H1 (cell line): ENCODE data around the gene SAFB2. TPM values are rescaled to one million over a fixed set of nuclear protein-coding genes. Genes with fewer than 3 reads are reported as not detected.

Experiments used
- CTCF ChIA-PET: fragments of 300-600 bp; sonication (Branson Sonifier 250); formaldehyde crosslinking; loops from one replicate; lab custom pipeline; 2021; ENCODE audit not compliant: partially characterized antibody; lab: Charles Lee
- POLR2A ChIA-PET: fragments of 300-600 bp; sonication (Branson Sonifier 250); formaldehyde crosslinking; loops from one replicate; lab custom pipeline; 2021; ENCODE audit warnings: inconsistent platforms; ENCODE audit not compliant: partially characterized antibody; lab: Charles Lee
- DNase-seq, 2 experiments: peaks; one replicate each; pipeline versions ENCODE4 v3.0.0 to v3.0.0-alpha.2; 2010 to 2022; ENCODE audit warnings: low spot score in 2 of 2, low read depth in 1 of 2, mixed read lengths in 1 of 2
- FAIRE-seq: peaks from 2 replicates; lab custom pipeline; 2011; peaks lifted over from hg19 to GRCh38; lab: Jason Lieb, UNC
- H2AFZ ChIP-seq: 2 replicates; pipeline ENCODE4 v1.8.1; 2012; ENCODE audit warnings: low read length, inconsistent platforms
- H2AK5ac ChIP-seq: 2 replicates; pipeline ENCODE4 v1.6.1; 2013; ENCODE audit warnings: low read depth, low read length
- H2BK120ac ChIP-seq: replicated peaks from 2 replicates; pipeline ENCODE3; 2013; ENCODE audit warnings: low read depth, low read length, inconsistent platforms
- H2BK12ac ChIP-seq: 2 replicates; pipeline ENCODE4 v1.6.1; 2013; ENCODE audit warnings: low read depth, low read length
- H2BK15ac ChIP-seq: 2 replicates; pipeline ENCODE4 v1.6.1; 2013; ENCODE audit warnings: low read length
- H2BK20ac ChIP-seq: 2 replicates; pipeline ENCODE4 v1.6.1; 2013; ENCODE audit warnings: low read length
- H2BK5ac ChIP-seq: 2 replicates; pipeline ENCODE4 v1.6.1; 2013; ENCODE audit warnings: low read depth, low read length
- H3K14ac ChIP-seq: 2 replicates; pipeline ENCODE4 v1.6.1; 2013; ENCODE audit warnings: inconsistent platforms; ENCODE audit not compliant: insufficient read length
- H3K18ac ChIP-seq: 2 replicates; pipeline ENCODE4 v1.6.1; 2013; ENCODE audit warnings: low read length; ENCODE audit errors: extremely low read depth
- H3K23ac ChIP-seq: 2 replicates; pipeline ENCODE4 v1.6.1; 2013; ENCODE audit warnings: inconsistent platforms; ENCODE audit not compliant: insufficient read length
- H3K23me2 ChIP-seq: 2 replicates; pipeline ENCODE4 v1.6.1; 2013; ENCODE audit warnings: low read depth, low read length
- H3K27ac ChIP-seq: 2 replicates; pipeline ENCODE4 v1.6.1; 2011; ENCODE audit warnings: low read depth, low read length, inconsistent platforms
- H3K27me3 ChIP-seq, 4 experiments: replicated peaks in 1 of 4; 1 replicate in 1 of 4; 2 replicates in 3 of 4; pipeline versions ENCODE4 v1.6.1 to v1.8.1; 2011 to 2013; ENCODE audit warnings: low read length in 3 of 4, mild to moderate bottlenecking in 3 of 4, inconsistent platforms in 2 of 4, mixed read lengths in 2 of 4, moderate library complexity in 1 of 4; ENCODE audit not compliant: control insufficient read depth in 3 of 4, insufficient read depth in 3 of 4; ENCODE audit errors: extremely low read depth in 1 of 4
- H3K36me3 ChIP-seq, 4 experiments: 2 replicates each; pipeline versions ENCODE4 v1.6.1 to v1.8.1; 2011 to 2013; ENCODE audit warnings: mild to moderate bottlenecking in 4 of 4, low read length in 3 of 4, moderate library complexity in 2 of 4, control low read depth in 1 of 4, inconsistent platforms in 1 of 4; ENCODE audit not compliant: insufficient read depth in 4 of 4, control insufficient read depth in 2 of 4
- H3K4ac ChIP-seq: replicated peaks from 2 replicates; pipeline ENCODE3; 2013; ENCODE audit warnings: low read length, low read depth, mixed read lengths, inconsistent platforms; ENCODE audit not compliant: insufficient read length
- H3K4me1 ChIP-seq, 4 experiments: replicated peaks in 1 of 4; 1 replicate in 1 of 4; 2 replicates in 3 of 4; pipeline versions ENCODE4 v1.6.1 to v1.8.1; 2011 to 2013; ENCODE audit warnings: low read length in 3 of 4, inconsistent platforms in 2 of 4, mixed read lengths in 1 of 4; ENCODE audit not compliant: insufficient read depth in 4 of 4, control insufficient read depth in 3 of 4
- H3K4me2 ChIP-seq, 2 experiments: 2 replicates each; pipeline versions ENCODE4 v1.6.1 to v1.8.1; 2011 to 2013; ENCODE audit warnings: low read depth in 2 of 2, low read length in 2 of 2, control low read depth in 1 of 2, inconsistent platforms in 1 of 2, mild to moderate bottlenecking in 1 of 2; ENCODE audit not compliant: insufficient read depth in 1 of 2
- H3K4me3 ChIP-seq, 4 experiments: fragments of 200-600, 300-600 bp in 1 of 4; sonication (generic), shearing (Covaris generic), sonication (Bioruptor Twin) in 1 of 4; 2 replicates each; pipeline versions ENCODE4 v1.5.1 to v1.8.1; 2011 to 2016; ENCODE audit warnings: low read length in 4 of 4, low read depth in 3 of 4, control low read depth in 2 of 4, inconsistent platforms in 2 of 4, mild to moderate bottlenecking in 2 of 4, mixed read lengths in 1 of 4, moderate library complexity in 1 of 4; ENCODE audit not compliant: insufficient read depth in 2 of 4; ENCODE audit errors: extremely low read depth in 1 of 4
- H3K56ac ChIP-seq: replicated peaks from 2 replicates; pipeline ENCODE3; 2013; ENCODE audit warnings: low read depth, mild to moderate bottlenecking, mixed read lengths, low read length, inconsistent platforms; ENCODE audit not compliant: insufficient read length
- H3K79me1 ChIP-seq: 2 replicates; pipeline ENCODE4 v1.6.1; 2013; ENCODE audit warnings: low read depth, low read length, control low read depth
- H3K79me2 ChIP-seq, 2 experiments: 2 replicates each; pipeline versions ENCODE4 v1.6.1 to v1.8.1; 2012 to 2013; ENCODE audit warnings: low read length in 2 of 2, mild to moderate bottlenecking in 2 of 2, inconsistent platforms in 1 of 2; ENCODE audit not compliant: insufficient read depth in 2 of 2, control insufficient read depth in 1 of 2
- H3K9ac ChIP-seq, 4 experiments: replicated peaks in 1 of 4; 1 replicate in 1 of 4; 2 replicates in 3 of 4; pipeline versions ENCODE4 v1.6.1 to v1.8.1; 2011 to 2013; ENCODE audit warnings: low read depth in 3 of 4, low read length in 3 of 4, control low read depth in 2 of 4, mild to moderate bottlenecking in 2 of 4, moderate library complexity in 2 of 4, inconsistent platforms in 1 of 4; ENCODE audit errors: extremely low read depth in 1 of 4
- H3K9me3 ChIP-seq, 2 experiments: 2 replicates each; pipeline versions ENCODE4 v1.6.1 to v1.8.1; 2012 to 2013; ENCODE audit warnings: mild to moderate bottlenecking in 2 of 2, moderate library complexity in 2 of 2, control low read depth in 1 of 2, inconsistent platforms in 1 of 2, low read depth in 1 of 2, low read length in 1 of 2, mixed read lengths in 1 of 2; ENCODE audit not compliant: insufficient read depth in 2 of 2
- H4K20me1 ChIP-seq, 2 experiments: replicated peaks in 1 of 2; 2 replicates each; pipeline versions ENCODE3 to v1.8.1; 2011 to 2013; ENCODE audit warnings: inconsistent platforms in 2 of 2, low read length in 2 of 2, mild to moderate bottlenecking in 1 of 2; ENCODE audit not compliant: insufficient read depth in 2 of 2, control insufficient read depth in 1 of 2
- H4K5ac ChIP-seq: 2 replicates; pipeline ENCODE4 v1.6.1; 2013; ENCODE audit warnings: low read length, low read depth, mixed read lengths, inconsistent platforms; ENCODE audit not compliant: insufficient read length
- H4K8ac ChIP-seq: 2 replicates; pipeline ENCODE4 v1.8.0; 2013; ENCODE audit warnings: mild to moderate bottlenecking, moderate library complexity, low read length, inconsistent platforms; ENCODE audit not compliant: insufficient read depth; ENCODE audit errors: extremely low read depth
- H4K91ac ChIP-seq: replicated peaks from 2 replicates; pipeline ENCODE3; 2013; ENCODE audit warnings: low read length, mixed read lengths, inconsistent platforms; ENCODE audit not compliant: insufficient read length
- ASH2L ChIP-seq: fragments of 200-600, 300-600 bp; sonication (generic); IDR thresholded peaks from one replicate; pipeline ENCODE4 v1.7.1; 2017; ENCODE audit warnings: low read length
- BRCA1 ChIP-seq: IDR thresholded peaks from 2 replicates; pipeline ENCODE4 v1.6.1; 2012; ENCODE audit warnings: low read depth, low read length, improper control_type of control experiment
- EP300 ChIP-seq, 2 experiments: IDR thresholded peaks; 1 replicate in 1 of 2; 2 replicates in 1 of 2; pipeline ENCODE4 v1.6.1; 2011 to 2012; ENCODE audit warnings: low read depth in 2 of 2, low read length in 2 of 2, mild to moderate bottlenecking in 2 of 2, borderline replicate concordance in 1 of 2, inconsistent platforms in 1 of 2, moderate library complexity in 1 of 2
- GABPA ChIP-seq: IDR thresholded peaks from 2 replicates; pipeline ENCODE4 v1.6.1; 2011; ENCODE audit warnings: mild to moderate bottlenecking, low read length, moderate library complexity, borderline replicate concordance; ENCODE audit not compliant: insufficient read depth
- HDAC2 ChIP-seq, 2 experiments: fragments of 300-600 bp in 1 of 2; sonication (generic) in 1 of 2; IDR thresholded peaks; 2 replicates each; pipeline ENCODE4 v1.6.1; 2011 to 2012; ENCODE audit warnings: low read depth in 2 of 2, low read length in 2 of 2, mild to moderate bottlenecking in 2 of 2, moderate library complexity in 2 of 2, borderline replicate concordance in 1 of 2, inconsistent platforms in 1 of 2
- JUND ChIP-seq: IDR thresholded peaks from 2 replicates; pipeline ENCODE4 v1.6.1; 2011; ENCODE audit warnings: mild to moderate bottlenecking, improper control_type of control experiment, low read length
- RAD21 ChIP-seq, 2 experiments: IDR thresholded peaks in 1 of 2; conservative IDR thresholded peaks in 1 of 2; 2 replicates each; pipeline ENCODE4 v1.6.1; 2011; ENCODE audit warnings: low read depth in 2 of 2, low read length in 2 of 2, improper control_type of control experiment in 1 of 2, inconsistent platforms in 1 of 2, mild to moderate bottlenecking in 1 of 2, moderate library complexity in 1 of 2
- RNF2 ChIP-seq: fragments of 200-900, 300-1000 bp; sonication (generic); IDR thresholded peaks from 2 replicates; pipeline ENCODE4 v1.7.1; 2016; ENCODE audit warnings: borderline replicate concordance, low read depth, mild to moderate bottlenecking, antibody characterized with exemption, low read length; ENCODE audit not compliant: poor library complexity, severe bottlenecking; ENCODE audit errors: missing control alignments
- WGBS, 2 experiments: shearing (Covaris generic) in 1 of 2; methylation state at CpG; one replicate each; pipeline versions ENCODE4 v1.1.6 to v1.1.7; 2013 to 2015; ENCODE audit warnings: low lambda C conversion rate in 2 of 2, mixed read lengths in 2 of 2, inconsistent platforms in 1 of 2, low coverage in 1 of 2, missing lambda C conversion rate in 1 of 2; ENCODE audit not compliant: insufficient replicate concordance in 2 of 2, insufficient coverage in 1 of 2, insufficient read length in 1 of 2; ENCODE audit errors: extremely low coverage in 1 of 2, missing lambda C conversion rate in 1 of 2; 5-methylcytosine and 5-hydroxymethylcytosine counted together
- polyA plus RNA-seq, 7 experiments: library from polyadenylated mRNA; depleted of rRNA in 3 of 7; stranded (reverse) in 5 of 7; unstranded in 2 of 7; fragments of >200 nt in 5 of 7; fragments of 200-250 nt in 2 of 7; gene quantifications; 1 replicate in 5 of 7; 2 replicates in 1 of 7; 4 replicates in 1 of 7; pipeline versions ENCODE4 v1.2.1 to v1.2.3, GENCODE V29; 2011 to 2013; ENCODE audit warnings: missing spikeins in 2 of 7, mixed read lengths in 2 of 7
- total RNA-seq: library from RNA; stranded (reverse); fragmentation: NEBNext Ultra II Directional; extraction: Animal tissue kit (Norgen Biotek cat#: 25700); gene quantifications from 2 replicates; pipeline ENCODE4 v1.2.1, GENCODE V29; 2021
- TF ChIP-seq, protein P1 (sequence below): IDR thresholded peaks from 2 replicates; pipeline ENCODE4 v1.6.1; 2012; ENCODE audit warnings: low read length, inconsistent platforms

SAFB2 gene
- total and polyA plus RNA-seq, 2 of the 8 experiments (the other 6 are each of a cell fraction or from before 2014, with no cell fraction given): 14.8 to 63.8 TPM

DNA sequence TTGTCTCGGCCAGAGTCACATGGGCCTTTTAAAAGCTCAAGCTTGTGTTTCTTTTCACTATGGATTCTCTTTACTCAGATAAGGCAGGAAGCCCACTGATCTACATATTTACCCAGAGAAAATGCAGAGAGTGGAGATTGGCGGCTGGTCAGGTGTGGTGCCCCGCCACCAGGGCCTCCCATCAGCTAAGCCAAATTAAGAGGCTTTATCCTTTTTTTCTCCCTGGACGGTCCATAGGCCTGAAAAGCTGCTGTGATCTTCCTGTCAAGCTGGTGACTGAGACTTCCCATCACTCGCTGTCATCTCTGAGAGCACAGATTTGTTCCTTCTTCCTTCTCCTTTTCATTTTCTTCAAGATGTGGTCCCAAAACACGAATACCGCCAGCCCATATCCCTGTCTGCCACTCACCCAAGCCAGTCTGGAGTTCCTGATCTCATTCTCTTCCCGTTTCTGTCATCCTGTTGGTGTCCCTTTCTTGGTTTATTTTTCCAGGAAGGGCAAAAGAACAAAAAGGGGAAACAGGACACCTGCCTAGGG, 2.2 kb upstream of the SAFB2 start:
- Histone ChIP-seq H3K23me2 (peaks cover 11% of the 10 kb centered on the region), H2BK5ac (no peak overlapping the region), H3K18ac (no peak overlapping the region), H4K20me1 (peaks cover 22 to 27% of the 10 kb centered on the region in 2 experiments), H3K4ac (no peak overlapping the region), H3K56ac (no peak overlapping the region), H3K4me1 (peaks cover 2 to 14% (median 6%) of the 10 kb centered on the region in 4 experiments; a peak in 4 of 7 replicates), H2AFZ (no peak overlapping the region), H2BK15ac (no peak overlapping the region), H3K23ac (no peak overlapping the region), H3K9me3 (no peaks in the 10 kb centered on the region), H3K4me2 (peak overlapping the region; percentile 85 to 89), H2BK20ac (no peak overlapping the region), H3K14ac (no peak overlapping the region), H4K5ac (no peak overlapping the region), H2AK5ac (no peak overlapping the region), H4K8ac (no peak overlapping the region), H3K79me1 (peaks cover 18% of the 10 kb centered on the region), H3K9ac (no peak overlapping the region), H4K91ac (no peak overlapping the region), H2BK12ac (no peak overlapping the region), H3K79me2 (peaks cover 65 to 93% of the 10 kb centered on the region in 2 experiments), H2BK120ac (no peak overlapping the region), H3K27me3 (no peaks in the 10 kb centered on the region), H3K4me3 (peak overlapping the region; percentile 88 to 100 (median 98); a peak in 6 of 8 replicates), H3K27ac (no peak overlapping the region), H3K36me3 (peaks cover 13 to 58% (median 39%) of the 10 kb centered on the region in 4 experiments; a peak in 7 of 8 replicates)
- FAIRE-seq (no peak), DNase-seq (no peak)
- CTCF ChIA-PET: interaction anchor here (1.0 to 1.4 kb wide), 2 partner anchors 9 to 41 kb away, joined by 3 to 5 read pairs; no protein-coding TSS in a partner anchor
- POLR2A ChIA-PET: interaction anchor here (0.7 to 3.4 kb wide), 14 partner anchors 9 to 69 kb away, joined by 3 to 25 read pairs (median 4); partner anchors contain the start of gene RPL36
- WGBS, 2 experiments: 79% methylated on average over 8 of the region's 8 CpGs; no CpG with 5 or more reads in 1 of the 2 experiments
- TF ChIP-seq, protein P1, sequence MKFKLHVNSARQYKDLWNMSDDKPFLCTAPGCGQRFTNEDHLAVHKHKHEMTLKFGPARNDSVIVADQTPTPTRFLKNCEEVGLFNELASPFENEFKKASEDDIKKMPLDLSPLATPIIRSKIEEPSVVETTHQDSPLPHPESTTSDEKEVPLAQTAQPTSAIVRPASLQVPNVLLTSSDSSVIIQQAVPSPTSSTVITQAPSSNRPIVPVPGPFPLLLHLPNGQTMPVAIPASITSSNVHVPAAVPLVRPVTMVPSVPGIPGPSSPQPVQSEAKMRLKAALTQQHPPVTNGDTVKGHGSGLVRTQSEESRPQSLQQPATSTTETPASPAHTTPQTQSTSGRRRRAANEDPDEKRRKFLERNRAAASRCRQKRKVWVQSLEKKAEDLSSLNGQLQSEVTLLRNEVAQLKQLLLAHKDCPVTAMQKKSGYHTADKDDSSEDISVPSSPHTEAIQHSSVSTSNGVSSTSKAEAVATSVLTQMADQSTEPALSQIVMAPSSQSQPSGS: no peak
- TF ChIP-seq JUND (no peak), BRCA1 (no peak), GABPA (no peak), RNF2 (no peak), EP300 (IDR thresholded peaks at IDR 0.05; ENCODE audit: borderline replicate concordance in 1 of 2, low read depth in 2 of 2, low read length in 2 of 2) (no peak), HDAC2 (IDR thresholded peaks at IDR 0.05; ENCODE audit: borderline replicate concordance in 1 of 2, low read depth in 2 of 2, low read length in 2 of 2) (no peak), ASH2L (no peak), RAD21 (IDR thresholded peaks at IDR 0.05 in 1 of 2, conservative IDR thresholded peaks at IDR 0.05 in 1 of 2; ENCODE audit: low read depth in 2 of 2, low read length in 2 of 2) (no peak)
